A673 (cell line): ENCODE measurements around the gene ROBO3. TPM values are rescaled to one million over a fixed set of nuclear protein-coding genes. Genes with fewer than 3 reads are reported as not detected.

ENCODE experiments used
- BruUV-seq: library from RNA; stranded (reverse); fragments of 400-500 nt; replicated peaks from 2 replicates; lab custom pipeline; 2021; lab: Mats Ljungman, UMichigan
- CTCF ChIA-PET: fragments of 300-600 bp; sonication (Branson Sonifier 250); formaldehyde crosslinking; loops from one replicate; lab custom pipeline; 2022; ENCODE audit warnings: antibody characterized with exemption; lab: Charles Lee
- POLR2A ChIA-PET: fragments of 300-600 bp; sonication (Branson Sonifier 250); formaldehyde crosslinking; loops from one replicate; lab custom pipeline; 2022; ENCODE audit warnings: antibody characterized with exemption; ENCODE audit not compliant: low non-redundant PET; lab: Charles Lee
- DNase-seq: peaks from one replicate; pipeline ENCODE4 v3.0.0-alpha.2; 2015; ENCODE audit warnings: low spot score
- H3K27ac ChIP-seq: fragments of 200-600 bp; sonication (generic); 2 replicates; pipeline ENCODE4 v1.5.1; 2016; ENCODE audit warnings: mixed run types, low read depth, mild to moderate bottlenecking, mixed read lengths, antibody characterized with exemption, low read length; ENCODE audit not compliant: poor library complexity, severe bottlenecking
- H3K27me3 ChIP-seq: fragments of 200-600 bp; sonication (generic); replicated peaks from 2 replicates; pipeline ENCODE4 v1.6.1; 2017; ENCODE audit warnings: mixed run types, low read depth, mild to moderate bottlenecking, mixed read lengths, antibody characterized with exemption, low read length; ENCODE audit not compliant: insufficient read depth, poor library complexity
- H3K36me3 ChIP-seq: fragments of 200-600 bp; sonication (generic); 2 replicates; pipeline ENCODE4 v1.6.1; 2016; ENCODE audit warnings: mixed run types, mild to moderate bottlenecking, mixed read lengths, antibody characterized with exemption, low read length; ENCODE audit not compliant: insufficient read depth, poor library complexity, severe bottlenecking
- H3K4me1 ChIP-seq: fragments of 200-600 bp; sonication (generic); 2 replicates; pipeline ENCODE4 v1.6.1; 2017; ENCODE audit warnings: mixed run types, mild to moderate bottlenecking, mixed read lengths, antibody characterized with exemption, low read length; ENCODE audit not compliant: insufficient read depth, poor library complexity, severe bottlenecking
- H3K4me3 ChIP-seq: fragments of 200-600 bp; sonication (generic); 2 replicates; pipeline ENCODE4 v1.5.1; 2016; ENCODE audit warnings: low read depth, mixed run types, mild to moderate bottlenecking, mixed read lengths, low read length; ENCODE audit not compliant: poor library complexity, severe bottlenecking
- H3K9me3 ChIP-seq: fragments of 200-600 bp; sonication (generic); 2 replicates; pipeline ENCODE4 v1.6.1; 2016; ENCODE audit warnings: mixed run types, low read depth, mild to moderate bottlenecking, mixed read lengths, antibody characterized with exemption, low read length; ENCODE audit not compliant: poor library complexity, severe bottlenecking
- EZH2 ChIP-seq: fragments of 200-600 bp; sonication (generic); IDR thresholded peaks from 2 replicates; pipeline ENCODE4 v1.6.1; 2017; ENCODE audit warnings: borderline replicate concordance, low read depth, mild to moderate bottlenecking, mixed read lengths, antibody characterized with exemption, low read length; ENCODE audit not compliant: poor library complexity, severe bottlenecking
- intact Hi-C: fragments of 100-400 bp; cut with micrococcal nuclease; formaldehyde crosslinking; loops from one replicate; pipeline ENCODE4 v1.10.0; 2022; ENCODE audit not compliant: unreplicated experiment
- total RNA-seq: library from RNA; stranded (reverse); gene quantifications from 2 replicates; pipeline ENCODE4 v1.2.3, GENCODE V29; 2021
- TF ChIP-seq, protein P1 (sequence below): fragments of 300-800, 200-600 bp; sonication (generic); conservative IDR thresholded peaks from 2 replicates; pipeline ENCODE4 v1.5.1; 2017; ENCODE audit warnings: low read depth, mild to moderate bottlenecking, antibody characterized with exemption, low read length, moderate library complexity, mixed read lengths

The ROBO3 gene
- total RNA-seq, 1 experiment from 2014 or later = 2.3 TPM

DNA sequence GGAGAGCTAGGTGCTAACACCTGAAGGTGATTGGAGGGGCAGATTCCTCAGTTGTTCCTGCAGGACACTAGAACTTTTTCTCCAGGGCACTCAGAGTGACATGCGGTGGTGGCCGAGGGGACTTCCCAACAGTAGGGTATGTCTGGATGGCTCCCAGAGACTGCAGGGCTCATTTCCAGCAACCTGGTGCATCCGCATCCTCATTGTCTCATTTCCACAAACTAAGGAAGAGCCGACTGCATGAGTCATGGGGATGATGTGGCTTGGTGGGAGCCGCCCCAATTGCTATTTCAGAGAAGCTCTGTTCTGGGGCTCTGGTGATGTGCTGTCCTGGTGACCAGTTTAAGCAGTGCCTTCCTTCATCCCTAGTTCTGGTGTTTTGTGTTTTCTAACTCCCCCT, 35.2 kb downstream of the ROBO3 start:
- no peak for TF ChIP-seq EZH2
- TF ChIP-seq, protein P1, sequence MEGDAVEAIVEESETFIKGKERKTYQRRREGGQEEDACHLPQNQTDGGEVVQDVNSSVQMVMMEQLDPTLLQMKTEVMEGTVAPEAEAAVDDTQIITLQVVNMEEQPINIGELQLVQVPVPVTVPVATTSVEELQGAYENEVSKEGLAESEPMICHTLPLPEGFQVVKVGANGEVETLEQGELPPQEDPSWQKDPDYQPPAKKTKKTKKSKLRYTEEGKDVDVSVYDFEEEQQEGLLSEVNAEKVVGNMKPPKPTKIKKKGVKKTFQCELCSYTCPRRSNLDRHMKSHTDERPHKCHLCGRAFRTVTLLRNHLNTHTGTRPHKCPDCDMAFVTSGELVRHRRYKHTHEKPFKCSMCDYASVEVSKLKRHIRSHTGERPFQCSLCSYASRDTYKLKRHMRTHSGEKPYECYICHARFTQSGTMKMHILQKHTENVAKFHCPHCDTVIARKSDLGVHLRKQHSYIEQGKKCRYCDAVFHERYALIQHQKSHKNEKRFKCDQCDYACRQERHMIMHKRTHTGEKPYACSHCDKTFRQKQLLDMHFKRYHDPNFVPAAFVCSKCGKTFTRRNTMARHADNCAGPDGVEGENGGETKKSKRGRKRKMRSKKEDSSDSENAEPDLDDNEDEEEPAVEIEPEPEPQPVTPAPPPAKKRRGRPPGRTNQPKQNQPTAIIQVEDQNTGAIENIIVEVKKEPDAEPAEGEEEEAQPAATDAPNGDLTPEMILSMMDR = no peak
- DNase-seq = peak; percentile 44
- Histone ChIP-seq H3K9me3 (no peaks in the 10 kb centered on the region), H3K27me3 (peaks cover 55% of the 10 kb centered on the region), H3K4me1 (no peaks in the 10 kb centered on the region), H3K27ac (no peak overlapping the region), H3K36me3 (no peaks in the 10 kb centered on the region), H3K4me3 (no peak overlapping the region)
- intact Hi-C loops = no loop called here
- ChIA-PET CTCF (no interaction called here), POLR2A (no interaction called here)
- no TSS peak for BruUV-seq

- no peak for TF ChIP-seq EZH2
- TF ChIP-seq, protein P1 = no peak
- BruUV-seq = no TSS peak
- Histone ChIP-seq H3K4me1 (no peaks in the 10 kb centered on the region), H3K4me3 (no peak overlapping the region), H3K9me3 (no peaks in the 10 kb centered on the region), H3K27ac (no peak overlapping the region), H3K27me3 (peaks cover 55% of the 10 kb centered on the region), H3K36me3 (no peaks in the 10 kb centered on the region)
- intact Hi-C loops = no loop called here
- POLR2A ChIA-PET = interaction anchor here (0.6 kb wide), 1 partner anchor 779 kb away, joined by 3 read pairs; no protein-coding TSS in a partner anchor
- DNase-seq = no peak
- CTCF ChIA-PET = no interaction called here
Measured at GRCh38 chr11:124902616-124903015, 37.4 kb downstream of the ROBO3 start.

DNA sequence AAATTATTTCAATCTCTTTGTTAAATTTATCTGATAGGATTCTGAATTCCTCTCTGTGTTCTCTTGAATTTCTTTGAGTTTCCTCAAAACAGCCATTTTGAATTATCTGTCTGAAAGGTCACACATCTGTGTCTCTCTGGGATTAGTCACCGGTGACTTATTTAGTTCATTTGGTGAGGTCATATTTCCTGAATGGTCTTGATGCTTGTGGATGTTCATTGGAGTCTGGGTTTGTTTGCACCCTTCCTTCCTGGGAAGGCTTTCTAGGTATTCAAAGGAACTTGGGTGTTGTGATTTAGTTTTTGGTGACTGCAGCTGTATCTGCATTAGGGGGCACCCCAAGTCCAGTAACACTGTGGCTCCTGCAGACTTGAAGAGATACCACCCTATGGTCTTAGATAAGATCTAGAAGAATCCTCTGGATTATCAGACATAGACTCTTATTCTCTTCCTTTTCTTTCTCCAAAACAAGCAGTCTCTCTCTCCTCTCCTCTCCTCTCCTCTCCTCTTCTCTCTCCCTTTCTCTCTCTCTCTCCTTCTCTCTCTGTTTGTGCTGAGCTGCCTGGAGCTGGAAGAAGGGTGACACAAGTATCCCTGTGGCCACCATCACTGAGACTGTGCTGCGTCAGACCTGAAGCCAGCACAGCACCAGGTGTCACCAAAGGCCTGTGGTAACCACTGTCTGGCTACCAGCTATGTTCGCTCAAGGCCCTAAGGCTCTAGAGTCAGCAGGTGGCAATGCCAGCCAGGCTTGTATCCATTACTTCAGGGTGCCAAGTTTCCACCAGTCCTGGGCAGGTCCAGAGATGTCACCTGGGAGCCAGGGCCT, 50.5 kb downstream of the ROBO3 start:
- ChIA-PET POLR2A (no interaction called here), CTCF (no interaction called here)

More for the DNA sequence above, 50.5 kb downstream of the ROBO3 start:
- Histone ChIP-seq H3K27me3 (no peaks in the 10 kb centered on the region), H3K4me3 (no peak overlapping the region), H3K9me3 (no peaks in the 10 kb centered on the region), H3K27ac (no peak overlapping the region), H3K36me3 (no peaks in the 10 kb centered on the region), H3K4me1 (no peaks in the 10 kb centered on the region)
- DNase-seq = no peak
- TF ChIP-seq, protein P1 = no peak
- TF ChIP-seq EZH2 = no peak
- intact Hi-C loops = no loop called here
- no TSS peak for BruUV-seq
